M059J (cell line): ENCODE results near the gene DNAJB6. TPM values are rescaled to one million over a fixed set of nuclear protein-coding genes. Genes with fewer than 3 reads are reported as not detected.

ENCODE experiments used
- DNase-seq: peaks from one replicate; pipeline ENCODE4 v3.0.0-alpha.2; 2012; ENCODE audit warnings: low read depth
- total RNA-seq: library from RNA; depleted of rRNA; stranded (reverse); fragments of >200 nt; shearing (Covaris generic); gene quantifications from 2 replicates; pipeline ENCODE4 v1.2.3, GENCODE V29; 2014

The DNAJB6 gene
- total RNA-seq, 1 experiment from 2014 or later, result 118 TPM

DNA sequence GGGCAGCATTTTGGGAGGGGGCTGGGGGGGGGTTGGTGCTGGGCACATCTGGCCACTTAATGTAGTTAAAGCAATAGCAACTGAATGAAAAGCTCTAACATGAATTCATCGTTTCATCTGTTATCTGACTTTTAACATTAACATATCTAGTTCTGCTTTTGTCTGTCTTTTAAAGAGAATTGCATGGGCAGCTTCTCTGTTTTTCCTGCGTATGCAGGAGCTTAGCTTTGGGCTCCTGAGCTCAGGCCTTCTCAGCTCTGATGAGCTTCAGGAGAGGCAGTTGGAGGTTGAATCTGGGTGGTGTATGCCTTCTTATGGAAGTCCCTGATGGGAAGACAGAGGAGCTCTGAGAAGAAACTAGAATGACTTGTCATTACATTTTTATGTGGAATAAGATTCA, 58.4 kb downstream of the DNAJB6 start:
- no peak for DNase-seq

DNA sequence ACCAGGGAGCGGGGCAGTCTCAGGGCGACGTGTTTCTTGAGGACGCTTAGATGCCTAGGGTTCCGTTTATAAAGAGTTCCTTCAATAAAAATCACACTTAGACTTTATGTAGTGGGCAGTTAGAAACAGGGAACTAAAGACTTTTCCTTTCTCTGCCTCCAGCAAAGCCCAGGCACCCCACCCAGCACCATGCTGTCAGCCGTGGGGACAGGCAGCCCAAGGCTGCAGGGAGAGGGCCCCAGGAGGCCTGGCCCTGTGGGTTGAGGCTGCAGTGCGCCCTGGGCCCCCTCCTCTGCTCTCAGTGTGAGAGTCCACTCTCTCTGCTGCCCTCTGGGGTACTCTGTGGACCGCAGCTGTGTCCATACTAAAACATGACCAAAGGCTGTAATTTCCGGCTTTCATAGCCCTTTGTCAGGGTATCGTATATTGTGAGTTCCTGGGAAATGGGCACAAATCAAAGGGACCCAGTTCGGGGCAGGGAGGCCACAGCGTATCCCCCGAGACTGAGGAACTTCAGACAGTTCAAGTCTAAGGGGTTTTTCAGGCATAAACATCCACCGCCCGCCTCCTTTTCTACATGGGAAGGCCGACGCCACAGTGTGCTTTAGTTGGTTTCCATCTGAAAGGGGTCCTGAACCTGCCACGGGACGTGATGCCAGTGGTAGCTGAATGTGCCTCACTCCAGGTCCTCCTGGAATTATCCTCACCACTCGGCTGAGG, 59.7 kb downstream of the DNAJB6 start:
- DNase-seq, result no peak

DNA sequence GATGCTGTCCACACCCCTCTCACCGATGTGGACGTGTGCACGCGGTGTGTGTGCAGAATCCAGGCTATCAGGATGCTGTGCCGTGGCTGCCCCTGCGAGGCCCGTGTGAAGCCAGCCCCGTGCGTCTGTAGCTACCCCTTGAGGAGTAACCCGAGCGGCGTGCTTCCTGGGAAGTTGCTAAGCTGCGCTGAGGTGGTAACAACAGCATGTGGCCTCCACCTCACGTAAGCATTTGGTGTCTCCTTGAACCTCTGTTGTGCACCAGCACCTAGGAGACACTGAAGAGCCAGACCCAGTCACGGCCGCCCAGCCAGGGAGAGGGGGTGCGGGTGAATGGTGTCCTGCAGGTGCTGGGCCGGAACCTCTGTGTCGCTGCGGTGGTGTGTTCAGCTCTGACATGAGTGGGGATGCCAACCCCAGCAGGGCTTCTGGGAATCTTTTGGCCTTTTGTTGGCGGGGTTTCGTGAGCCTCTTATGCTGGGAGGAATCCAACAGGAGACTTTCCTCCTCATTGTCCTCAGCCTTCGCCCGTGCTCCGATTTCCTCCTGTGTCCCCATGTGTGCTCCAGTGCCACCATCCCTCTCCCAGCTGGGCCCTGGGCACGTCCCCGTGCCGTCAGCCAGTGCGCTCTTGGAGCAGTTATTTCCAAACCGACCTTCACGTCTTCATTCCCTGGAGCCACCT, 60.4 kb downstream of the DNAJB6 start:
- DNase-seq, result no peak

DNA sequence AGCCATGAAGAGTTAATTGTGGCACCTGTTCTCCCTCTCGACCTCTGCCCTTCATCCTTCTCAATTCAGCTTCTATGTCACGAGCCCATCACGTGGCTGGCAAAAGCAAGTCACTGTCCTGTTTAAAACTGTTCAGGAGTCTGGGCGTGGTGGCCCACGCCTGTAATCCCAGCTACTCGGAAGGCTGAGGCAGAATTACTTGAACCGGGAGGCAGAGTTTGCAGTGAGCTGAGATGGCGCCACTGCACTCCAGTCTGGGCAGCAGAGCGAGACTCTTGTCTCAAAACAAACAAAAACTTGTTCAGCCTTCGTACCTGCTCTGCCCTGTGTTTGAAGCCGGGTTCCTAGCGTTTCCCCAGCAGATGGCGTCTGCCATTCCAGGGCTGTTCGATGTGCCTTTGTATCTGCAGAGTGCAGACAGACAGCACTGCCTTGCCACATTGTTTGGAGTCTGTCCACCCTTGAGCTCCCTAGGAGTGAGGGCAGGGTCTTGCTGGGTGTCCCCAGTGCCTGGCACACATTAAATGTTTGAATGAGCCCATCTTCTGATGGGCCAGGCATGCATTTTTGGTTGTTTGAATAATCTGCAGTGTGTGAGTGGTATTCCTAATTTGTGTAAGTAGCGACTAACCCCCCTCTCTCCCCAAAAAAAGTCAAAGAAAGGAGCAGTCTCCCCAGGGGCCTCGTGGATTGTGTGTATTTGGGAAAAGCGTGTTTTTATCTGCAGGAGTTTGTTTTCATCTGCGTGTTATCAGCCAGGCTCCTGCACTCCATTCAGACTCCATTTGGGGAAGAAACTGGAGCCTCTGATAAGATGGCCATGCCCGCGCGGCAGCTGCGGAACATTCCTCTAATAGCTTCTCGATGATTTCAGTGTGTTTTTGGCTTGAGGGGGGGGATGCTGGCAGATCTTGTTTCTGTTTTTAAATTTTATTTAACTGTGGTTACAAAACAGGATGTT, 61.2 kb downstream of the DNAJB6 start:
- peak; percentile 22 for DNase-seq

DNA sequence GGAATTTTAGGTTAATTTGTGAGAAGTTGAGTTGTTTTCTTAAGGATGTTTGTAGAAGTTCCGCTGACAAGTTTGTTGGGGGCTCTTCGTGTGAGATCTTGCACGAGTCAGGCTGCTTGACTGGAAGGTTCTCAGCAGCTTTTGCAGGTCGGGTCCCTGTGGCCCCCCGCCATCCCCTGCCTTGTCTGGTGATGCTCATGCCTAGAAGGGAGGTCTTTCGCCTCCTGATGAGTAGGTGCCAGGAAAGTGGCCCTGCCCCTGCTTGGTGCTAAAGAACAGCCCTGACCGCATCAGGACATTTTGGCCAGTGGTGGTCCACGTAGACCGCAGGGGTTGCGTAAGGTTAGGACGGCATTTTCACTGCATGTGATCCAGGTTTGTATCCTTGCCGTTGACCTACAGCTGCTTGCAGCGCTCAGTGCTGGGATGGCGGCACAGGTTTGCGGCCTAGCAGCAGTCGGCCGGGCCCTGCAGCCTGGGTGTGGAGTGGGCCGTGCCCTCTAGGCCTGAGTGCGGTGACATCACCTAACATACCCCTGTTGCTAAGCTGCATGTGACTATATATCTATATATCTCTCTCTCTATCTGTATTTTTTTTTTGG, 62.4 kb downstream of the DNAJB6 start:
- no peak for DNase-seq

DNA sequence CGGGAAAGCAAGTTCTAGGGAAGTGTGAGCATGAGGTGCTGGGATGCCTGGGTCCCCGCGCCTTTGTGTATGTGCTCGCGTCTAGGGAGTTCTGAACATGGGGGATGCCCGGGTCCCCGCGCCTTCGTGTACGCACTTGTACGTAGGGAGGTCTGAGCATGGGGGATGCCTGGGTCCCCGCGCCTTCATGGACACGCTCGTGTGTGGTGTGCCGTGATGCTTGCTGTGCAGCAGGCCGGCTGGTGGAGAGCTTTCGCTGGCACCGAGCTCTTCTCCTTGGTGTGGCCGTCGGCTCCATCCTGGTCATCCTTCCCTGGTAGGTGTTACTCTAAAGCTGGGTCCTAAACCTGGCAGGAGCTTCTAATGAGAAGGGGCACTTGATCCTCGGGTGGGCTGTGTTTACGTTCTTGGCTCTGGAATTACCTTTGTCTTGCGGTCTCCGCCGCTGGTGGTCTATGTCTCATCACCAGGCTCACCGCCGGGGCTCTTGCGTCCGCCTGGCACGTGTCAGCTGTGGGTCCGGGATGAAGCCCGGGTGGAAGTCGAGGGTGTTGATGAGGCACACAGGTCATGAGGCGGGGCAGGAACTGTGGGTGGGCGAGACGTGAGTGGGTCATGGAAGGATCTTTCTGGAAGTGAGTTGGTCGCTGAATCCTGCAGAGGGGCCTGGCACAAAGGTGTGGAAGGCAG, 63.5 kb downstream of the DNAJB6 start:
- no peak for DNase-seq

DNA sequence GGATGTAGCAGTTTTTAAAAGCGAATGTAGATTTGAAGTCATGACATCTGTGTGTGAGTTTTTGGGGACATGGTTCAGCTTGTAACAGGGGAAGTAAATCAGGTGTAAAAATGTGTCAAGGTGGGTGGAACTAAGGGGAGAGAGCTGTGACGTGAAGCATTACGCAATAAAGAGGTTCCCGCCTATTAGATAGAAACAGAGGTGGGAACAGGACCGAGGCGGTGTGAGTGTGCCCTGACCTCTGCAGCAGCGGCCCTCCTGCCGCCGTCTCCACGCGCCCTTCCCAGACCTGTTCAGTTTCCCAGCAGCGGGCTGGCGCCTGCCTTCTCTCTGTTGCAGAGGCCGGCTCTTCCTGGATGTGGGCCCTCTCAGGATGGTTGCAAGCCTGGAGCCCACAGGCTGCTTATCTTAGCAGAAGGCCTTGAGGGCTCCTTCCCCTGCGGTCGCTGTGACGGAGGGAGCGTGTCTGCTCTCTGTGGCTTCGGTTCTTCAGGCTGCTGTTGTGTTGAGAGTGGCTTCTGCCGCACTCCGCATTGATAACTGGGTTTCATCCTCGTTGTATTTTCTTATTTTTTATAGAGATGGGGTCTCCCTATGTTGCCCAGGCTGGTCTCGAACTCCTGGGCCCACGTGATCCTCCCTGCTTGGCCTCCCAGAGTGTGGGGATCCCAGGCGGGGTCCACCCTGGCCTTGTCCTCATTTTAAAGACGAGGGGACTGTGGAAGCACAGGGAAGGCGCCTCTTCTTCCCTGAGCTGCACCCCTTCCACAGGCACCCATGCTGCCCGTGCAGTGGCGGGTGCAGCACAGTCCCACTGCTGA, 65.0 kb downstream of the DNAJB6 start:
- peak; percentile 13 for DNase-seq

DNA sequence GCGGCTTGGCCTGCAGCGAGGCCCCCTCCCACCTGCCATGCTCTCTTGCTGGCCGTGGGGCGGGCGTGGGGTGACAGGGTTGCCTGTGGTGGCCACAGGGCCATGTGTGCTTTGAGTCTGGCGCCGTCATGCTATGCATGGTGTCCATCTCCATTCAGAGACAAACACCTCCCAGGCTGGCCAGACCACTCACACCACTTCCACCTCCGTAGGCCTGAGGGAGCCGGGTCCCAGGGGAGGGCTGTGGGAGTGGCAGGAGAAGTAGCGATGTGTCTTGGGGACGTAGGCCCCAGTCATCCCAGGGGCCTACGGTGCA, 65.5 kb downstream of the DNAJB6 start:
- DNase-seq, result no peak

DNA sequence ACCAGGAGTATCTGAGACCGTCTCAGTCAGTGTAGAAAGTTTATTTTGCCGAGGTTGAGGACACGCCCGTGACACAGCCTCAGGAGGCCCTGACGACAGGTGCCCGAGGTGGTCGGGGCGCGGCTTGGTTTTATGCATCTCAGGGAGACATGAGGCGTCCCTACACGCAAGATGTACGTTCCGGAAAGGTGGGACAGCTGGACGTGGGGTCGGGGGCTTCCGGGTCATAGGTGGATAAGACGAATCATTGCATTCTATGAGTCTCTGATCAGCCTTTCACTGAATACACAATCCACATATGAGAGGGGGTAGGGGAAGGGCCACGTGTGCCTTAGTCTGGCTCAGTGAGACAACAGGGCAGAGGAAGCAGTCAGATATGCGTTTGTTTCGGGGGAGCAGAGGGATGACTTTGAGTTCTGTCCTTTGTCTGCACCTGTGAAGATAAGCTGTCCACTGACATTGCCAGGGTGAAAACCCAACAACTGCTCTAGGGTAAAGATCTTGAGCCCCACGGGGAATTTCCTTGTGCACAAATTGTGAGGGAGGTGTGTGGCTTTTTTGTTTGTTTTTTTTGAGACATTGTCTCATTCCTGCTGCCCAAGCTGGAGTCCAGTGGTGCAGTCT, 66.2 kb downstream of the DNAJB6 start:
- peak; percentile 72 for DNase-seq

DNA sequence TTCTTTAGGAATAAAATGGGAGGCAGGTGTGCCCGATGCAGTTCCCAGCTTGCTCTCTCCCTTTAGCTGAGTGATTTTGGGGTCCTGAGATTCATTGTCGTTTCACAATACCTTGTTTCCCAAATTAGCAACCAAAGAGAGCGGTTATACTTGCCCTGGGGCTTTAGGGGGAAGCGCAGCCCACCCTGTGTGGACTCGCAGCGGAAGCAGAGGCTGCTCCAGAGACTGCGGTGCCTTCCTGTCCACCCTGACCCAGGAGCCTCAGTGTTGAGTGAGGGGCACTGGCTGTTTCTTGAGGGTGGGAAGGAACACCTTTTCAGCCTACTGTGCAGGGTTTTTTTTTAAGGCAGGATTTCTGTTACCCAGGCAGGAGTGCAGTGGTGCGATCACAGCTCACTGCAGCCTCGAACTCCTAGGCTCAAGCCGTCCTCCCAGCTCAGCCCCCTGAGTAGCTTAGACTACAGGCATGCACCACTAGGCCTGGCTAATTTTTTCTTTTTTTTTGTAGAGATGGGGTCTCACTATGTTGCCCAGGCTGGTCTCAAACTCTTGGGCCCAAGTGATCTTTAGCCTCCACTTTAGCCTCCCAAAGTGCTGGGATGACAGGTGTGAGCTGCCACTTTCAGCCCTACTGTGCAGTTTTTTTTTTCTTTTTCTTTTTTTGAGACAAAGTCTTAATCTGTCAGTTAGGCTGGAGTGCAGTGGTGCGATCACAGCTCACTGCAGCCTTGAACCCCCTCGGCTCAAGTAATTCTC, 67.0 kb downstream of the DNAJB6 start:
- no peak for DNase-seq

DNA sequence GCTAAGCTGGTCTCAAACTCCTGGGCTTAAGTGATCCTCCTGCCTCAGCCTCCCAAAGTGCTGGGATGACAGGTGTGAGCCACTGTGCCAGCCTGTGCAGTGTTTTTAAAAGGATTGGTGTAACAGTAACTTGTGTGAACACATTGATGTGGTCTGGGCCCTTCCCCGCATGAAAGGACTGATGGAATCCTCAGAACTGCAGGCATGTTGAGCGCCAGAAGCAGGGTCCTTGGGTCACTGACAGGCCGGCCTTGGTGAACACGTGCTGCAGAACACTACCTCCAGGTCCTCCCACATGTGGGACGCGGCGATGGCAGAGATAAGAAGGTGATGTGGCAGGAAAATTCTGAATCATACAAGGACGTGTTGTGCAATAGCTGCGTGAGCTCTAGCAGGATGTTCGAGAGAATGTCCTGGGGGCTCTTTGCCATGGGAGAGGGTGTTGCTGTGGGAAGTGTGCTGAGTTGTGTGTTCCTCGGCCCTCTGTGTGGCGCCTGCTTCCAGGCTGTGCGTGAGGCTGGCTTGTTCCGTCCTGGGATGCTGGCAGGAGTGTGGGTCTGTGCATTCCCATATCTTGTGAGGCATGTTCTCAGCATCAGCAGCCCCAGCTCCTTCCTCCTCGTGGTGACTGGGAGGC, 68.2 kb downstream of the DNAJB6 start:
- DNase-seq, result peak; percentile 99

DNA sequence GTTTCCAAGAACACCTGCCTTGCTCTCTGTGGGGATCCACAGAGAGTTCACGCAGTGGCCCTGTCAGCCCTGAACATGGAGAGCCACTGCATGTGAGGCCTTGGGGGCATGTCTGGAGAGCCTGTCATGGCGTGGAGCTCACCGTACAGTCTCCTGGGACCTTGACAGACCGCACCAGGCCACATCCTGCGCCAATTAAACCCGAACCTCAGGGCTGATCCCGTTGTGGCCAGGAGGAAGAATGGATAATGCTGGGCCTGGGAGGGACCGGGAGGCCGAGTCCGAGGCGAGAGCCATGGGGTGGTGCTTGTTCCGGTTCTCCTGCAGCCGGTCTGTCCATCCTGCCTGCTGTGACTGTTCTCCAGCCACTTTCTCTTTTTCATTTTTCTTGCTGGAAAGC, 68.7 kb downstream of the DNAJB6 start:
- no peak for DNase-seq

DNA sequence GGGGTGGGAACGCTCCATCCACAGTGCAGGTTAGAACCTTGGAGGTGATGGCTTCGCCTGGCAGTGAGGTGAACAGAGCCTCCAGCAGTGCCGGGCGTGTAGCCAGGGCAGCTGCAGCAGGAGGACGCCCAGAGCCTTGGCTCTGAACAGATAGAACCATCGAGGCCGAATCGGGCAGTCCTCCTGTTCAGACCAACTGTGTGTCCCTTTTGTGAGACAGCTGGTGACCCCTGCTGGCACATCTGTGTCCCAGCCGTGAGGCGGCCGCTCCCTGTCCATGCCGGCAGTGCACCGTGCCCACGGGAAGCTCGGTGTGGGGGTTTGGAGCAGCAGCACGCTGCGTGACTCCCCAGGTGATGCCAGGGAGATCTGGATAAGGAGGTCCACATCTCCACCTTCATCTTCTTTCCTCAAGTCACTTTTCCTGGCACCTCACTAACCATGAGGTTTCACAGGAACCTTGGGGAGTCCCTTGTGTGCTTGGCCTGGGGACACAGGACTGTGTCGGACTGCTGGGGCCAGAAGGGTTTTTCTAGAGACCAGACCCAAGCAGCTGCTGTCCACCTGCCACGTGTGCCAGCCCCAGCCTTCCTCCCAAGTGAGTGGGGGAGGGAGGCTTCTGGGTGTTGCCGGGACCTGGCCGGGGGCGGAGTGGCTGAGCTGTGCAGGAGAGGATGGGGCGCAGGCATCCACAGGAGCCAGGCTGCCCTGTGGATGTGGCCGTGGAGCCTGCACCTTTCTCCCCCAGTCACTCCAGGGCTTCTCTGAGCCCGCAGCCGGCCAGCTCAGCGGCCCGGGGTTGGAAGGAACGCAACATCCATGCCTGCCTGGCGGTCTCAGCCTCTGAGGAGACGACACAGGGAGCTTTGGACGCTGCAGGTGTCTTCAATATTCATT, 69.4 kb downstream of the DNAJB6 start:
- no peak for DNase-seq

DNA sequence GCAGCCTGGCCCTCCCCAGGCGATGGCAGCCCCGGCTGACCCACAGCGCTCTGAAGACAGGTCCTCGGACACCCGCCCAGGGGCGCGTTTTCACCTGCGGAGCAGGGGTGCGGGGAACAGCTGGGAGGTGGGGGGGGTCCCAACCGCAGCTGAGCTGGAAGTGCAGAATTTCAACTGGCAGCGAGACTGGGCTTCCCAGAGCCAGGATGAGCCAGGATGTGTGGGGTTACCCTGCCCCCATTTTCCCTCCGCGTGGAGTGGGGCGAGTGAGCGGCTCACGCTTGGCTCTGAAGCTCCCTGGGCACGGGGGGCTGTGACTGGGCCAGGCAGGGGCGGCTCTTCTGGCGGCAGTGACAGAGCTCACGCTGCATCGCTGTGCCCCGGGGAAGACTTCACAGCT, 70.2 kb downstream of the DNAJB6 start:
- no peak for DNase-seq

DNA sequence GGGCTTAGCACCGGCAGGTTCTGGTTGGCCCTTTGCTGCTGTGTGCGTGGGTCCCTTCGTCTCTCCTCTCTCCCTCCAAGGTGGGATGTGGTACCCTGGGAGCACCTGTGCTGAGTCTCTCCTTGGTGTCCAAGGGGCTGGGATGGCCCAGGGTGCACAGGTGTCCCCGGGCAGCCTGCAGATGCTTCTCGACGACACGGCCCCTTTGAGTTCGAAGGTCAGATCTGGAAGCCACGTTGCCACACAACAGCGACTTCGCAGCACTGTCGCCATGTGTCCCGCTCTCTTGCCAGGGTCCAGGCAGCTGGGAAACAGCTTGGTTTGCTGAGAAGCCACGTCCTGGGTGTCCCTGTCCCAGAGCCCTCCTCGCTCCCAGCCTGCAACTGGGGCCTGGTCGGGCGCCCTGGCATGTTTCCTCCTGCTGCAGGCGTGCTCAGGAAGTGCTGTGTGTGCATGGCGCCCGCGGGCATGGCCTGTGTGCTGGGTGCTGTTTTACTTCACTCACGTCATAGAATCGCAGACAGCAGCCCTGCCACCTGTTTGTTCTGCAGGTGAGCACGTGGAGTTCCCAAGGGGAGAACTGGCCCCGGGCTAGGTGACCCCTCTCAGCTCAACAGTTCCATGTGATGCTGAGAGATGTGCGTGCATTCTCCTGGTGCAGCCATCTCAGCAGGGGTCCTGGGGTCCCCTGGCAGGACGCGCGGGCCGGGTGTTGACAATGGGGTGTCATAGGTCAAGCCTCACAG, 70.9 kb downstream of the DNAJB6 start:
- DNase-seq, result no peak

DNA sequence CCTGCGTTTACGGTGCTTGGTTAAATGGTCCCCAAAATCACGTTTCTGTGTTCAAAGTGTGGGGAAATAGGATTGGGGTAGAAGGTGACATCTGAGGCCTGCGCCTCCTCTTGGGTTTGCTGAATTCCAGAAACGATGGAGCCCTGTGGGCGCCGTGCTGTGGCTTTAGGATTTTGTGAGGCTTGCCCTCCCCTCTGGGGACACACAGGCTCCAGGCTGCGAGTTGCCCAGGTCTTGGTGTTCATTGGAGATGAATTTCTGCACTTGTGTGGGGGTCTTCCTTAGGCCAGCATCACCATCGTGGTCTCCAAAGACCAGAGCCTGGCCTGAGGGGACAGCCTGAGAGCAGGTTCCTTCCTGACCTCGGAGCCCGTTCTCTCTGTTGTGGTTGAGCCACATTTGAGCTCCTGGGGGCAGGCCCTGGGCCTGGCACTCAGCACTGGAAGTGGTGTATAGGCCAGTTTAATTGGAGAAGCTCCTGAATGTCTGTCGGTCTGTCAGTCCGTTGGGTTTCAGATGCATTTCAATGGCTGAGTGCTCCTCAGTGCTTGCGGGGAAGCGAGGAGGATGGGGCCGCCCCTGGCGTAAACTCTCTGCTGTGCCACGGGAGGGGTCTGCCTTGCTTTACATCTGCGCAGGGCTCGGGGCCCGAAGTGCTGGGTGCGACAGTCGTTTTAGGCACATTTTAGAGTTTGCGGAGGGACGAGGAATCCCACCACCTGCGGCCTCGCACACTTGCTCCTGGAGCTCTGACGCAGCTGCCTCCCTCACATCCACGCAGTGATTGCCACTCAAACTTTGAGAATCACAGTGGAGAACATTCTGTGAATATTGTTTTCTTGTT, 71.7 kb downstream of the DNAJB6 start:
- DNase-seq, result peak; percentile 12
